ENCODE measurements around the gene UPK3A.

UPK3A gene

GRCh38 chr22:45284705-45285262, at the start of gene UPK3A:
Gene UPK3A (plus strand): TSS chr22:45284949. CDS start chr22:45285014, 65 bp downstream.
- peak in 20 of 56 donors; percentile 12 to 73 (median 30) for DNase-seq

GRCh38 chr22:45235101-45235777, 49.5 kb upstream of the UPK3A start:
- peak in 18 of 56 donors; percentile 20 to 48 (median 34) for DNase-seq

GRCh38 chr22:45235851-45236342, 48.9 kb upstream of the UPK3A start:
- no peak for DNase-seq

- DNase-seq, result no peak
These were observed 47.4 kb upstream of the UPK3A start for GRCh38 chr22:45237065-45237990.

- DNase-seq, result no peak
These were observed 46.4 kb upstream of the UPK3A start for GRCh38 chr22:45238076-45238956.

GRCh38 chr22:45238957-45239680, 45.6 kb upstream of the UPK3A start:
- peak in 1 of 56 donors; percentile 27 for DNase-seq

GRCh38 chr22:45239681-45240051, 45.1 kb upstream of the UPK3A start:
- no peak for DNase-seq

GRCh38 chr22:45240104-45240809, 44.5 kb upstream of the UPK3A start:
- peak in 1 of 56 donors; percentile 38 for DNase-seq

GRCh38 chr22:45240810-45241631, 43.7 kb upstream of the UPK3A start, which contains the start of gene KIAA0930:
Gene KIAA0930 (minus strand): TSS chr22:45240894. CDS start chr22:45240703, 191 bp downstream.
- peak in 51 of 56 donors; percentile 31 to 92 (median 67) for DNase-seq

GRCh38 chr22:45242778-45243191, 42.0 kb upstream of the UPK3A start:
- DNase-seq, result peak in 39 of 56 donors; percentile 21 to 82 (median 52)

GRCh38 chr22:45244916-45245315, 39.8 kb upstream of the UPK3A start:
- DNase-seq, result no peak

GRCh38 chr22:45246060-45246985, 38.4 kb upstream of the UPK3A start:
- DNase-seq, result no peak

GRCh38 chr22:45248832-45249561, 35.8 kb upstream of the UPK3A start:
- no peak for DNase-seq

- DNase-seq, result no peak
These were observed 32.9 kb upstream of the UPK3A start for GRCh38 chr22:45251825-45252224.

- no peak for DNase-seq
These were observed 31.6 kb upstream of the UPK3A start for GRCh38 chr22:45253039-45253641.

- no peak for DNase-seq
These were observed 30.4 kb upstream of the UPK3A start for GRCh38 chr22:45254388-45254787.
